NB4 (cell line): ENCODE results near the gene CAMSAP1.

Experiments used
- DNase-seq: peaks from one replicate; pipeline ENCODE4 v3.0.0; 2010; ENCODE audit warnings: low read depth
- H3K4me3 ChIP-seq: one replicate; pipeline ENCODE4 v1.5.1; 2011; ENCODE audit warnings: mild to moderate bottlenecking, low read depth, low read length, moderate library complexity
- MYC ChIP-seq: IDR thresholded peaks from 2 replicates; pipeline ENCODE4 v1.6.1; 2011; ENCODE audit warnings: low read depth, low read length
- POLR2A ChIP-seq: IDR thresholded peaks from 2 replicates; pipeline ENCODE4 v1.6.1; 2011; ENCODE audit warnings: mild to moderate bottlenecking; ENCODE audit not compliant: insufficient read length; ENCODE audit errors: extremely low read depth
- TF ChIP-seq, protein P1 (sequence below): IDR thresholded peaks from one replicate; pipeline ENCODE4 v1.5.1; 2012; ENCODE audit warnings: low read depth, low read length
- TF ChIP-seq, protein P2 (sequence below): IDR thresholded peaks from 2 replicates; pipeline ENCODE4 v1.6.1; 2011; ENCODE audit warnings: low read depth, low read length

Gene CAMSAP1

DNA sequence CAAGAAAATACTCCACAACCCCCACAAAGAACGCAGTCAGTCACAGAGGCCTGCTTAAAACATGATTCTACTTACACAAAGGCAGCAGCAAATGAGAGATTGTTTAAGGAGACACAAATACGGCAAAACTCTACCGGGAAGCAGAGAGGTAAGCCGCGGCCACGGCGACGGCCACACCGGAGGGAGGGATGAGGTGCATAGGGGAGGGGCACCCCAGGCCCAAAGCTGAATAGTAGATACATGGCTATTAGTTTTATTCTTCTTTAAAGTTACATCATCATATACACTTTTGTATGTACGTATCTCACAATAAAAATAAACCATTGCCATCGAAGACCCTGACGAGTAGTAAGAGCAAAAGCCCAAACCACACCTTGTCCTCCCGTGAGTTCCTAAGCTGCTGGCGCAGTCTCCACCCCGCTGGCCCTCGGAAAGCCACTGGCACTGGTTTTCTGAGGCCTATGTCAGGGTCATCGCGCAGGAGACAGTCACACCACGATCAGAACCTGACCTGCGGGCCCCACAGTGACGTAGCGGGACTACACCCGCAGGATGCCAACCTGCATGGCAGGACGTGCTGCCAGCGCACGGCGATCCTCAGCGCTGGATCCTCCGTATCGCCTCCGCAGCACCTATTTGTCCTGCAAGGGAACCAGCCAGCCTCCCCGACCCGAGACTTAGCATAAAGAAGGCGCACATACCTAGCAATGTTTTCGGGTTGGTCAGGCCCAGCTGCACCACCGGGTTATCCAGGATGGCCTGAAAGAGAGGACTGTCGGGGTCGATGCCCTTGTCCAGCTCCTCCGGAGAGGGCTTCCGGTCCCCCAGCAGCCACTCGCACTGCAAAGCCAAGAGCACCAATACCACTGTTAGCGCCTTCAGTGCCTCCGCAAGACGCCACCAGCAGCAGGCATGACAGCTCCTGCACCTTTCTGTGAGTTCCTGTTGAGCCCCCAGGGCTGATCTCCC is 30.5 kb upstream of the CAMSAP1 start:
- no peak for DNase-seq
- no peak overlapping the region for H3K4me3 ChIP-seq
- no peak for TF ChIP-seq MYC
- TF ChIP-seq, protein P1, sequence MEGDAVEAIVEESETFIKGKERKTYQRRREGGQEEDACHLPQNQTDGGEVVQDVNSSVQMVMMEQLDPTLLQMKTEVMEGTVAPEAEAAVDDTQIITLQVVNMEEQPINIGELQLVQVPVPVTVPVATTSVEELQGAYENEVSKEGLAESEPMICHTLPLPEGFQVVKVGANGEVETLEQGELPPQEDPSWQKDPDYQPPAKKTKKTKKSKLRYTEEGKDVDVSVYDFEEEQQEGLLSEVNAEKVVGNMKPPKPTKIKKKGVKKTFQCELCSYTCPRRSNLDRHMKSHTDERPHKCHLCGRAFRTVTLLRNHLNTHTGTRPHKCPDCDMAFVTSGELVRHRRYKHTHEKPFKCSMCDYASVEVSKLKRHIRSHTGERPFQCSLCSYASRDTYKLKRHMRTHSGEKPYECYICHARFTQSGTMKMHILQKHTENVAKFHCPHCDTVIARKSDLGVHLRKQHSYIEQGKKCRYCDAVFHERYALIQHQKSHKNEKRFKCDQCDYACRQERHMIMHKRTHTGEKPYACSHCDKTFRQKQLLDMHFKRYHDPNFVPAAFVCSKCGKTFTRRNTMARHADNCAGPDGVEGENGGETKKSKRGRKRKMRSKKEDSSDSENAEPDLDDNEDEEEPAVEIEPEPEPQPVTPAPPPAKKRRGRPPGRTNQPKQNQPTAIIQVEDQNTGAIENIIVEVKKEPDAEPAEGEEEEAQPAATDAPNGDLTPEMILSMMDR: no peak
- TF ChIP-seq POLR2A: no peak
- TF ChIP-seq, protein P2, sequence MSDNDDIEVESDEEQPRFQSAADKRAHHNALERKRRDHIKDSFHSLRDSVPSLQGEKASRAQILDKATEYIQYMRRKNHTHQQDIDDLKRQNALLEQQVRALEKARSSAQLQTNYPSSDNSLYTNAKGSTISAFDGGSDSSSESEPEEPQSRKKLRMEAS: no peak

DNA sequence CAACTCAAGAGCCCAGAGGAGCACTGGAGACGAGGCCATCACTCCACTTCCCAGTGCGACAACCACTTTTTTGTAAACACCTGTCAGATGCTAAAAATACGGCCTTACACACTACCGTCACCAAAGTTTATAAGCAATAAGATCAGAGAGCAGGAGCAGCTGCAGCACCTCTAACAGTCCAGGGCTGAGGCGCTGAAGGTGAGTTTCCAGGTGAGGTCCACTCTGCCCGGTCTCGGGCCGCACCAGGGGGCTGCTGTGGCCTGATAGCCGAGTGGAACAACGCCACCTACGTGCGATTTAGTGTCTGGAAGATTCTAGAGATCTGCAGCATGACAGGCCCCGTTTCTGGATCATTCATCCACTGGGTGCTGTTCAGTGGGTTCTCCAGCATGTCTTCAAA is 25.8 kb upstream of the CAMSAP1 start:
- no peak overlapping the region for H3K4me3 ChIP-seq
- TF ChIP-seq, protein P2: no peak
- TF ChIP-seq MYC: no peak
- no peak for TF ChIP-seq POLR2A
- TF ChIP-seq, protein P1: no peak
- DNase-seq: no peak

DNA sequence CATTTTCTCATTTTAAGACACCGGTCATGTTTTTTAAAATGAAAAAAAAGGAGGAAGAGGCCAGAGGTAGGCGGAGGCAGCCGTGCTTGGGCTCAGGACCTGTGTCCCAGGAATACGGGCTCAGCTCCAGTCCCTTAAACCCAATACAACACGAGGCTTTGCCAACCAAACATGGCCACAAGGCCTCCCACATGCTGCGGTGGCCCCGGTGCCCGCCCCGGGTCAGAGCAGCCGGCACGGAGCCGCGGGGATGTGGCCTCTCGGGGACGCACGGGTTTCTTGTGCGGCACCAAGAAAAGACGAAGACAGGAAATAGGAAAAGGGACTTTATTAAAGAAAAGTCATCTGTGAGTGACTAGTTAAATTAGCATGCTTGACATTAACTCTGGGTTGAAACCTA is 25.3 kb upstream of the CAMSAP1 start:
- no peak overlapping the region for H3K4me3 ChIP-seq
- DNase-seq: no peak
- TF ChIP-seq MYC (no peak), POLR2A (no peak)
- TF ChIP-seq, protein P1: no peak
- TF ChIP-seq, protein P2: no peak

DNA sequence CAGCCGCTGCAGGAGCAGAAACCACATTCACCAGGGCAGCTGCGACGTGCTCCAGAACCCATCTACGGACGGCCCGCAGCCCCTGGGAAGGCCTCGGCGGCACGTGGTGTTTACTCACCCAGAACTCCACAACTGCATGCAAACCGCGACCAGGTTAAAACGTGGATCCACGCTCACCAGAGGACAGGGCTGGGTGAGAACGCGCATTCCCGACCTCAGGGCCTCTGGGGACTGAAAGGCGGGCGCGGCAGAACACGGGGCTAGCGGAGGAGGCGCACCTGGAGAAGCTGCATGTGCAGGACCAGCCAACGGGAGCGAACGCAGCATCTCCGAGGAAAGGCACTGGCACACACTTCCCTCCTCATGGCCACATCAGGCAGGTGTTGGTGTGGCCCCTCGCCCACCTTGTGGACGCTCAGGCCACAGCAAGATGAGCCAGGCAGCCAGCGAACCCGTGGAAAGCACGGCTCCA is 24.0 kb upstream of the CAMSAP1 start:
- TF ChIP-seq, protein P1: no peak
- TF ChIP-seq POLR2A: no peak
- no peak for TF ChIP-seq MYC
- TF ChIP-seq, protein P2: no peak
- no peak overlapping the region for H3K4me3 ChIP-seq
- DNase-seq: no peak

DNA sequence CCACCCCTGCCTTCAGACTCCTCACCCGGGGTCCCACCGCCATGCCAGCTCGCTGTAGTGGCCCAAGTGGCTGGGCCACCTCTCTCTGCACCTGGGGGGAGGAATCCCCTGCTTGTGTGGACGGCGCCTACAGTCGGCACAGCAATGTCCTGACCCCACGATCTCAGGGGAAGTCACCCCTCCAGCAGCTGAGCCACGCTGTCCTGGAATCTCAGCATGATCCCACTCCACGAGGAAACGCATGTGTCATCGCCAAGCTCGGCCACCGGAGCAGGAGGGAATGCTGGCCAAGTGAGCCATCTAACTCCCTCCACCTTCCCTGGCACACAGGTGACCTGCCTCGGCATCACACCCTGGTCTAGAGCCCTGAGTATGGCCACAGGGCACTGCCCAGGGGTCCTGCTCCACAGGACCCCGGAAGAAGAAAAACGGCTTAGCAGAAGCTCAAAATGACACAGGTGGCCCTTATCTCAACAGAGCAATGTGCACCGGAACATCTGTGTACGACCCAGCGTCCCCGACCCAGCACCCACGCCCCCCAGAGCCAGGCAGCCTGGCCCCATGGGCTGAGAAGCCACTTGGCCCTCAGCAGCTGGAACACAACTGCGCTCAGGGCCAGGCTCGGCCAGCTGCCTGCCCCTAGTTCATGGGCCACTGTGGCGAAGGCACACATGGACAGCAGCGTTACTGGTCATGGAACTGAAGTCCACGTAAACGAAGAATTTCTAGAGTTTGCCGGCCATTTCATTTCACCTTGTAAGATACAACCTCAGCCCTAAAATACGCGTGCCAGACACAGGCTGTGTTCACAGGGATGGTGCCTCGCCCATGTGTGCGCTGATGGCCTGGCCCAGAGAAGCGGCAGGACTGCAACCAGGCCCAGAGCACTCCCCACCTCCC is 23.4 kb upstream of the CAMSAP1 start:
- no peak for DNase-seq
- TF ChIP-seq POLR2A: no peak
- no peak for TF ChIP-seq MYC
- TF ChIP-seq, protein P1: no peak
- TF ChIP-seq, protein P2: no peak

More for the DNA sequence above, 23.4 kb upstream of the CAMSAP1 start:
- no peak overlapping the region for H3K4me3 ChIP-seq
